ENCODE results near the gene TYK2. TPM values are rescaled to one million over a fixed set of nuclear protein-coding genes. Genes with fewer than 3 reads are reported as not detected.
"Not testable (repeated sequence)": the region's sequence is repeated elsewhere in the genome, so short reads cannot be mapped to it uniquely, and the experiment has no call there.

Gene TYK2
- total RNA-seq, 1 experiment from 2014 or later, result 134 TPM

- DNase-seq (ENCODE audit: low spot score); in situ Hi-C loops (cut with HindIII; ENCODE audit: low sequenced_read_pairs): not testable (repeated sequence)
Observed at GRCh38 chr19:10411224-10411623, 30.9 kb upstream of the TYK2 start.

GRCh38 chr19:10408511-10409283, 28.3 kb upstream of the TYK2 start:
- in situ Hi-C loops (cut with HindIII; ENCODE audit: low sequenced_read_pairs), result no loop called here
- DNase-seq (ENCODE audit: low spot score), result peak; percentile 71

GRCh38 chr19:10407096-10407495, 26.7 kb upstream of the TYK2 start:
- DNase-seq (ENCODE audit: low spot score), result no peak
- in situ Hi-C loops (cut with HindIII; ENCODE audit: low sequenced_read_pairs), result no loop called here

GRCh38 chr19:10406191-10406590, 25.8 kb upstream of the TYK2 start:
- in situ Hi-C loops (cut with HindIII; ENCODE audit: low sequenced_read_pairs), result no loop called here
- no peak for DNase-seq (ENCODE audit: low spot score)

GRCh38 chr19:10404888-10405820, 24.8 kb upstream of the TYK2 start:
- DNase-seq (ENCODE audit: low spot score), result peak; percentile 57
- in situ Hi-C loops (cut with HindIII; ENCODE audit: low sequenced_read_pairs), result no loop called here

GRCh38 chr19:10403137-10404021, 23.0 kb upstream of the TYK2 start, which contains the start of gene CDC37:
CDC37 (minus strand) TSS chr19:10403542; CDS start chr19:10403479, 63 bp downstream.
- in situ Hi-C loops (cut with HindIII; ENCODE audit: low sequenced_read_pairs), result no loop called here

GRCh38 chr19:10402441-10403038, 22.2 kb upstream of the TYK2 start:
- DNase-seq (ENCODE audit: low spot score), result no peak
- in situ Hi-C loops (cut with HindIII; ENCODE audit: low sequenced_read_pairs), result no loop called here

More at GRCh38 chr19:10403137-10404021, 23.0 kb upstream of the TYK2 start, which contains the start of gene CDC37:
- DNase-seq (ENCODE audit: low spot score), result peak; percentile 96

- in situ Hi-C loops (cut with HindIII; ENCODE audit: low sequenced_read_pairs), result no loop called here
- DNase-seq (ENCODE audit: low spot score), result no peak
Observed at GRCh38 chr19:10399878-10400277, 19.5 kb upstream of the TYK2 start.

- in situ Hi-C loops (cut with HindIII; ENCODE audit: low sequenced_read_pairs); DNase-seq (ENCODE audit: low spot score): not testable (repeated sequence)
Observed at GRCh38 chr19:10399340-10399739, 19.0 kb upstream of the TYK2 start.

GRCh38 chr19:10398819-10399218, 18.4 kb upstream of the TYK2 start:
- in situ Hi-C loops (cut with HindIII; ENCODE audit: low sequenced_read_pairs), result no loop called here
- DNase-seq (ENCODE audit: low spot score), result no peak

- DNase-seq (ENCODE audit: low spot score), result no peak
- in situ Hi-C loops (cut with HindIII; ENCODE audit: low sequenced_read_pairs), result no loop called here
Observed at GRCh38 chr19:10395917-10396316, 15.5 kb upstream of the TYK2 start.

- in situ Hi-C loops (cut with HindIII; ENCODE audit: low sequenced_read_pairs), result no loop called here
- no peak for DNase-seq (ENCODE audit: low spot score)
Observed at GRCh38 chr19:10395436-10395835, 15.1 kb upstream of the TYK2 start.

GRCh38 chr19:10395003-10395402, 14.6 kb upstream of the TYK2 start:
- in situ Hi-C loops (cut with HindIII; ENCODE audit: low sequenced_read_pairs), result no loop called here
- DNase-seq (ENCODE audit: low spot score), result no peak

GRCh38 chr19:10393137-10393536, 12.8 kb upstream of the TYK2 start:
- no peak for DNase-seq (ENCODE audit: low spot score)
- in situ Hi-C loops (cut with HindIII; ENCODE audit: low sequenced_read_pairs), result no loop called here

- in situ Hi-C loops (cut with HindIII; ENCODE audit: low sequenced_read_pairs), result no loop called here
- DNase-seq (ENCODE audit: low spot score), result no peak
Observed at GRCh38 chr19:10392120-10392519, 11.7 kb upstream of the TYK2 start.

GRCh38 chr19:10390652-10391286, 10.4 kb upstream of the TYK2 start:
- in situ Hi-C loops (cut with HindIII; ENCODE audit: low sequenced_read_pairs), result no loop called here
- DNase-seq (ENCODE audit: low spot score), result peak; percentile 71

- in situ Hi-C loops (cut with HindIII; ENCODE audit: low sequenced_read_pairs), result no loop called here
- DNase-seq (ENCODE audit: low spot score), result no peak
Observed at GRCh38 chr19:10389863-10390262, 9.5 kb upstream of the TYK2 start.

GRCh38 chr19:10388957-10389356, 8.6 kb upstream of the TYK2 start:
- DNase-seq (ENCODE audit: low spot score), result peak; percentile 86
- in situ Hi-C loops (cut with HindIII; ENCODE audit: low sequenced_read_pairs), result no loop called here

All from G401 (cell line).